ENCODE measurements around the gene ZNF200. TPM values are rescaled to one million over a fixed set of nuclear protein-coding genes. Genes with fewer than 3 reads are reported as not detected.
A peak's percentile ranks its signal among the peaks of the same experiment; 100 is the strongest.

ZNF200 gene
- total RNA-seq, 2 experiments from 2014 or later: 12.3 to 12.9 TPM

GRCh38 chr16:3243882-3244281 lies 8.9 kb upstream of the ZNF200 start:
- no peaks in the 10 kb centered on the region for H3K36me3 Mint-ChIP-seq
- H3K27me3 Mint-ChIP-seq: peaks cover 6% of the 10 kb centered on the region
- no peaks in the 10 kb centered on the region for H3K9me3 Mint-ChIP-seq (ENCODE audit: low read depth)
- no peak overlapping the region for H3K27ac Mint-ChIP-seq
- ATAC-seq (no peak), DNase-seq (no peak)
- H3K4me3 Mint-ChIP-seq: no peak overlapping the region
- peaks cover 7% of the 10 kb centered on the region for H3K4me1 Mint-ChIP-seq
- CTCF ChIA-PET: no interaction called here

- CTCF ChIA-PET: interaction anchor here (1.0 kb wide), 1 partner anchor 11 kb away, joined by 3 read pairs; no protein-coding TSS in a partner anchor
- Mint-ChIP-seq H3K27ac (no peak overlapping the region), H3K9me3 (ENCODE audit: low read depth) (no peaks in the 10 kb centered on the region), H3K4me3 (no peak overlapping the region), H3K36me3 (no peaks in the 10 kb centered on the region), H3K27me3 (peaks cover 6% of the 10 kb centered on the region), H3K4me1 (peaks cover 7% of the 10 kb centered on the region)
- DNase-seq: no peak
- ATAC-seq: no peak
These were observed 7.8 kb upstream of the ZNF200 start for GRCh38 chr16:3242709-3243108.

GRCh38 chr16:3241761-3242160 lies 6.8 kb upstream of the ZNF200 start:
- DNase-seq (no peak), ATAC-seq (no peak)
- H3K4me3 Mint-ChIP-seq: no peak overlapping the region
- peaks cover 7% of the 10 kb centered on the region for H3K4me1 Mint-ChIP-seq
- peaks cover 2% of the 10 kb centered on the region for H3K36me3 Mint-ChIP-seq
- no peak overlapping the region for H3K27ac Mint-ChIP-seq
- CTCF ChIA-PET: no interaction called here
- H3K9me3 Mint-ChIP-seq (ENCODE audit: low read depth): no peaks in the 10 kb centered on the region
- peaks cover 6% of the 10 kb centered on the region for H3K27me3 Mint-ChIP-seq

- peaks cover 8% of the 10 kb centered on the region for H3K27me3 Mint-ChIP-seq
- peak overlapping the region; percentile 16 for H3K27ac Mint-ChIP-seq
- ATAC-seq: no peak
These were observed 1.1 kb upstream of the ZNF200 start for GRCh38 chr16:3235856-3236669.

GRCh38 chr16:3234543-3234856 lies 458 bp downstream of the ZNF200 start:
- Mint-ChIP-seq H3K27ac (peak overlapping the region; percentile 94), H3K4me3 (peak overlapping the region; percentile 83), H3K9me3 (ENCODE audit: low read depth) (peaks cover 19% of the 10 kb centered on the region), H3K27me3 (peaks cover 5% of the 10 kb centered on the region), H3K36me3 (peaks cover 46% of the 10 kb centered on the region), H3K4me1 (peaks cover 22% of the 10 kb centered on the region)
- no peak for ATAC-seq
- CTCF ChIA-PET: interaction anchor here (1.1 to 1.9 kb wide), 4 partner anchors 15 to 167 kb away, joined by 3 to 4 read pairs (median 4); partner anchors contain the start of genes ZNF174 and ZSCAN32
- no peak for DNase-seq

More at GRCh38 chr16:3235856-3236669, 1.1 kb upstream of the ZNF200 start:
- H3K9me3 Mint-ChIP-seq (ENCODE audit: low read depth): peaks cover 6% of the 10 kb centered on the region
- peaks cover 30% of the 10 kb centered on the region for H3K36me3 Mint-ChIP-seq
- peak; percentile 59 for DNase-seq
- H3K4me3 Mint-ChIP-seq: peak overlapping the region; percentile 59
- H3K4me1 Mint-ChIP-seq: peaks cover 22% of the 10 kb centered on the region
- CTCF ChIA-PET: interaction anchor here (1.1 kb wide), 1 partner anchor 70 kb away, joined by 3 read pairs; no protein-coding TSS in a partner anchor

GRCh38 chr16:3223913-3224515 lies 10.9 kb downstream of the ZNF200 start:
- no peaks in the 10 kb centered on the region for H3K4me1 Mint-ChIP-seq
- H3K27ac Mint-ChIP-seq: no peak overlapping the region
- peaks cover 71% of the 10 kb centered on the region for H3K36me3 Mint-ChIP-seq
- no peaks in the 10 kb centered on the region for H3K27me3 Mint-ChIP-seq
- H3K4me3 Mint-ChIP-seq: no peak overlapping the region
- ATAC-seq (no peak), DNase-seq (no peak)
- peaks cover 43% of the 10 kb centered on the region for H3K9me3 Mint-ChIP-seq (ENCODE audit: low read depth)
- CTCF ChIA-PET: no interaction called here

GRCh38 chr16:3220839-3221238 lies 14.1 kb downstream of the ZNF200 start:
- Mint-ChIP-seq H3K36me3 (peaks cover 57% of the 10 kb centered on the region), H3K9me3 (ENCODE audit: low read depth) (peaks cover 39% of the 10 kb centered on the region)
- CTCF ChIA-PET: no interaction called here

GRCh38 chr16:3216263-3216640 lies 18.7 kb downstream of the ZNF200 start:
- peaks cover 36% of the 10 kb centered on the region for H3K36me3 Mint-ChIP-seq
- no peak overlapping the region for H3K4me3 Mint-ChIP-seq
- H3K9me3 Mint-ChIP-seq (ENCODE audit: low read depth): peaks cover 20% of the 10 kb centered on the region
- no peak for ATAC-seq
- H3K27me3 Mint-ChIP-seq: no peaks in the 10 kb centered on the region
- DNase-seq: no peak
- H3K27ac Mint-ChIP-seq: peak overlapping the region; percentile 84
- CTCF ChIA-PET: interaction anchor here (1.4 kb wide), 2 partner anchors 43 to 284 kb away, joined by 3 to 4 read pairs; partner anchors contain the start of gene CLUAP1
- peaks cover 34% of the 10 kb centered on the region for H3K4me1 Mint-ChIP-seq

More at GRCh38 chr16:3220839-3221238, 14.1 kb downstream of the ZNF200 start:
- ATAC-seq (no peak), DNase-seq (no peak)
- H3K27me3 Mint-ChIP-seq: no peaks in the 10 kb centered on the region
- no peak overlapping the region for H3K27ac Mint-ChIP-seq
- H3K4me3 Mint-ChIP-seq: no peak overlapping the region
- peaks cover 17% of the 10 kb centered on the region for H3K4me1 Mint-ChIP-seq

GRCh38 chr16:3215601-3216262 lies 19.2 kb downstream of the ZNF200 start:
- CTCF ChIA-PET: interaction anchor here (1.4 kb wide), 2 partner anchors 42 to 285 kb away, joined by 3 to 4 read pairs; partner anchors contain the start of gene CLUAP1

GRCh38 chr16:3214904-3215600 lies 19.9 kb downstream of the ZNF200 start:
- Mint-ChIP-seq H3K4me3 (peak overlapping the region; percentile 6), H3K36me3 (peaks cover 34% of the 10 kb centered on the region), H3K4me1 (peaks cover 34% of the 10 kb centered on the region), H3K27me3 (no peaks in the 10 kb centered on the region), H3K9me3 (ENCODE audit: low read depth) (peaks cover 20% of the 10 kb centered on the region), H3K27ac (peak overlapping the region; percentile 84)
- ATAC-seq (peak; percentile 84), DNase-seq (peak; percentile 64)
- CTCF ChIA-PET: interaction anchor here (1.4 kb wide), 2 partner anchors 41 to 286 kb away, joined by 3 to 4 read pairs; partner anchors contain the start of gene CLUAP1

More at GRCh38 chr16:3215601-3216262, 19.2 kb downstream of the ZNF200 start:
- Mint-ChIP-seq H3K27ac (peak overlapping the region; percentile 84), H3K36me3 (peaks cover 34% of the 10 kb centered on the region), H3K4me3 (peak overlapping the region; percentile 6), H3K4me1 (peaks cover 34% of the 10 kb centered on the region), H3K9me3 (ENCODE audit: low read depth) (peaks cover 20% of the 10 kb centered on the region), H3K27me3 (no peaks in the 10 kb centered on the region)
- DNase-seq (no peak), ATAC-seq (no peak)

- Mint-ChIP-seq H3K4me1 (peaks cover 30% of the 10 kb centered on the region), H3K27ac (peak overlapping the region; percentile 33), H3K36me3 (peaks cover 32% of the 10 kb centered on the region), H3K27me3 (no peaks in the 10 kb centered on the region), H3K9me3 (ENCODE audit: low read depth) (peaks cover 17% of the 10 kb centered on the region), H3K4me3 (no peak overlapping the region)
- DNase-seq (no peak), ATAC-seq (no peak)
- CTCF ChIA-PET: no interaction called here
These were observed 22.4 kb downstream of the ZNF200 start for GRCh38 chr16:3212567-3212966.

GRCh38 chr16:3212006-3212405 lies 23.0 kb downstream of the ZNF200 start:
- H3K4me3 Mint-ChIP-seq: no peak overlapping the region
- no peaks in the 10 kb centered on the region for H3K27me3 Mint-ChIP-seq
- ATAC-seq (no peak), DNase-seq (no peak)
- CTCF ChIA-PET: no interaction called here
- peaks cover 31% of the 10 kb centered on the region for H3K36me3 Mint-ChIP-seq
- no peak overlapping the region for H3K27ac Mint-ChIP-seq
- H3K4me1 Mint-ChIP-seq: peaks cover 27% of the 10 kb centered on the region
- H3K9me3 Mint-ChIP-seq (ENCODE audit: low read depth): peaks cover 21% of the 10 kb centered on the region
